Left ventricle myocardium inferior (tissue), 1 donor: ENCODE measurements around the gene RGS19. TPM values are rescaled to one million over a fixed set of nuclear protein-coding genes. Genes with fewer than 3 reads are reported as not detected.

ENCODE experiments used
- DNase-seq: peaks from one replicate; pipeline ENCODE4 v3.0.0-alpha.2; 2020
- H3K27ac ChIP-seq: fragments of 200-600 bp; replicated peaks from 2 replicates; pipeline ENCODE4 v1.8.0; 2021
- H3K27me3 ChIP-seq: fragments of 200-600 bp; 2 replicates; pipeline ENCODE4 v1.8.0; 2021; ENCODE audit warnings: low read depth
- H3K36me3 ChIP-seq: fragments of 200-600 bp; 2 replicates; pipeline ENCODE4 v1.8.0; 2021
- H3K4me1 ChIP-seq: fragments of 200-600 bp; 2 replicates; pipeline ENCODE4 v1.8.0; 2021
- H3K4me3 ChIP-seq: fragments of 200-600 bp; 2 replicates; pipeline ENCODE4 v1.8.0; 2021; ENCODE audit warnings: mild to moderate bottlenecking, moderate library complexity
- H3K9me3 ChIP-seq: fragments of 200-600 bp; replicated peaks from 2 replicates; pipeline ENCODE4 v1.8.0; 2021
- intact Hi-C: fragments of 100-400 bp; cut with micrococcal nuclease; formaldehyde crosslinking; loops from one replicate; pipeline ENCODE4 v1.11.0; 2022
- total RNA-seq: library from RNA; stranded (reverse); fragmentation: NEBNext Ultra II Directional; extraction: Animal tissue kit (Norgen Biotek cat#: 25700); gene quantifications from one replicate; pipeline ENCODE4 v1.2.1, GENCODE V29; 2021
- TF ChIP-seq, protein P1 (sequence below): fragments of 200-600 bp; IDR thresholded peaks from 2 replicates; pipeline ENCODE4 v1.8.0; 2021; ENCODE audit warnings: antibody characterized with exemption, mild to moderate bottlenecking, borderline replicate concordance
- donor health status: DM: no; HTN: yes; CAD: no; lungs with severe emphysema.

RGS19 gene
- total RNA-seq, 1 donor from 2014 or later, result 6.1 TPM

- no peak overlapping the region for H3K4me3 ChIP-seq
- TF ChIP-seq, protein P1, sequence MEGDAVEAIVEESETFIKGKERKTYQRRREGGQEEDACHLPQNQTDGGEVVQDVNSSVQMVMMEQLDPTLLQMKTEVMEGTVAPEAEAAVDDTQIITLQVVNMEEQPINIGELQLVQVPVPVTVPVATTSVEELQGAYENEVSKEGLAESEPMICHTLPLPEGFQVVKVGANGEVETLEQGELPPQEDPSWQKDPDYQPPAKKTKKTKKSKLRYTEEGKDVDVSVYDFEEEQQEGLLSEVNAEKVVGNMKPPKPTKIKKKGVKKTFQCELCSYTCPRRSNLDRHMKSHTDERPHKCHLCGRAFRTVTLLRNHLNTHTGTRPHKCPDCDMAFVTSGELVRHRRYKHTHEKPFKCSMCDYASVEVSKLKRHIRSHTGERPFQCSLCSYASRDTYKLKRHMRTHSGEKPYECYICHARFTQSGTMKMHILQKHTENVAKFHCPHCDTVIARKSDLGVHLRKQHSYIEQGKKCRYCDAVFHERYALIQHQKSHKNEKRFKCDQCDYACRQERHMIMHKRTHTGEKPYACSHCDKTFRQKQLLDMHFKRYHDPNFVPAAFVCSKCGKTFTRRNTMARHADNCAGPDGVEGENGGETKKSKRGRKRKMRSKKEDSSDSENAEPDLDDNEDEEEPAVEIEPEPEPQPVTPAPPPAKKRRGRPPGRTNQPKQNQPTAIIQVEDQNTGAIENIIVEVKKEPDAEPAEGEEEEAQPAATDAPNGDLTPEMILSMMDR, result no peak
- H3K4me1 ChIP-seq, result peaks cover 19% of the 10 kb centered on the region
- intact Hi-C loops, result no loop called here
- peaks cover 22% of the 10 kb centered on the region for H3K27me3 ChIP-seq
- H3K36me3 ChIP-seq, result peaks cover 70% of the 10 kb centered on the region
- no peak overlapping the region for H3K27ac ChIP-seq
- H3K9me3 ChIP-seq, result no peaks in the 10 kb centered on the region
- no peak for DNase-seq
These were observed 46.4 kb downstream of the RGS19 start for GRCh38 chr20:64032706-64033624.

DNA sequence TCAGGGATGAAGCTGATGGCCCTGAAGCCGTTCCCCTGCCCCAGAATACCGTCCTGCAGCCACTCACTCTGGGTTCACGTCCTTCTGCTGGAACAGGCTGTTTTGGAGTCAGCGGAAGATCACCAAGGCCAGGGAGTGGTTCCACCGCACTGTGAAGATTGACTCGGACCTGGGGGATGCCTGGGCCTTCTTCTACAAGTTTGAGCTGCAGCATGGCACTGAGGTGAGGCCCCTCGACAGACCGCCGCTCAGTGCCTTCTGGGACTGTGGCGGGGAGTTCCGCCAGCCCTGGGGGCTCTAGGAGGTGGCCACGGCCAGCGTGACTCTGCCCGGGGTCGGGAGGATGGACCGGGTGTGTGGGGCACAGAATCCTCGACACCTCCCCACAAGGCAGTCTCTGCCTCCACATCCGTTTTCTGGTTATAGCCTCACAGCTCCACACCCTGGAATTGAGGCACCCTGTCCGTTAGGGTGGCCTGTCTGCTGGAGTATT, 47.5 kb downstream of the RGS19 start:
- intact Hi-C loops, result no loop called here
- DNase-seq, result no peak

GRCh38 chr20:64030371-64031134, 48.8 kb downstream of the RGS19 start:
- Histone ChIP-seq H3K27me3 (no peaks in the 10 kb centered on the region), H3K36me3 (peaks cover 94% of the 10 kb centered on the region), H3K4me3 (no peak overlapping the region), H3K27ac (no peak overlapping the region), H3K4me1 (peaks cover 10% of the 10 kb centered on the region), H3K9me3 (no peaks in the 10 kb centered on the region)
- TF ChIP-seq, protein P1, result no peak
- intact Hi-C loops, result no loop called here
- no peak for DNase-seq

More for the DNA sequence above, 47.5 kb downstream of the RGS19 start:
- H3K27me3 ChIP-seq, result peaks cover 11% of the 10 kb centered on the region
- peaks cover 10% of the 10 kb centered on the region for H3K4me1 ChIP-seq
- H3K27ac ChIP-seq, result no peak overlapping the region
- TF ChIP-seq, protein P1, result no peak
- no peaks in the 10 kb centered on the region for H3K9me3 ChIP-seq
- no peak overlapping the region for H3K4me3 ChIP-seq
- peaks cover 81% of the 10 kb centered on the region for H3K36me3 ChIP-seq

GRCh38 chr20:64029293-64030117, 49.8 kb downstream of the RGS19 start:
- intact Hi-C loops, result no loop called here
- no peak overlapping the region for H3K4me3 ChIP-seq
- TF ChIP-seq, protein P1, result no peak
- H3K27ac ChIP-seq, result no peak overlapping the region
- H3K36me3 ChIP-seq, result peaks cover 96% of the 10 kb centered on the region
- H3K27me3 ChIP-seq, result no peaks in the 10 kb centered on the region
- peaks cover 10% of the 10 kb centered on the region for H3K4me1 ChIP-seq
- H3K9me3 ChIP-seq, result no peaks in the 10 kb centered on the region
- DNase-seq, result no peak
